GM23338 (cell line): Measurements from ENCODE around the gene PPP4C. TPM values are rescaled to one million over a fixed set of nuclear protein-coding genes. Genes with fewer than 3 reads are reported as not detected.

Experiments used
- ATAC-seq: fragments of 200-7000 bp; cut with Tn5 transposase; 3 replicates; pipeline ENCODE4 v1.9.1; 2020
- DNase-seq: peaks from one replicate; pipeline ENCODE4 v3.0.0-alpha.2; 2015; ENCODE audit warnings: low spot score
- H2AFZ ChIP-seq: fragments of 200-600 bp; sonication (generic); 2 replicates; pipeline ENCODE4 v1.8.0; 2016; ENCODE audit warnings: antibody characterized with exemption, mild to moderate bottlenecking, moderate library complexity
- H3F3A ChIP-seq: fragments of 200-600 bp; sonication (generic); replicated peaks from 2 replicates; pipeline ENCODE4 v1.8.0; 2017; ENCODE audit warnings: antibody characterized with exemption, mixed run types, low read depth
- H3K27ac ChIP-seq: fragments of 200-600 bp; sonication (generic); 2 replicates; pipeline ENCODE4 v1.6.1; 2016; ENCODE audit warnings: low read depth
- H3K27me3 ChIP-seq: fragments of 200-600 bp; sonication (generic); 2 replicates; pipeline ENCODE4 v1.8.0; 2016; ENCODE audit warnings: mild to moderate bottlenecking, mixed run types, moderate library complexity; ENCODE audit not compliant: insufficient read depth
- H3K36me3 ChIP-seq: fragments of 200-600 bp; sonication (generic); 2 replicates; pipeline ENCODE4 v1.8.0; 2016; ENCODE audit warnings: mild to moderate bottlenecking; ENCODE audit not compliant: insufficient read depth
- H3K4me1 ChIP-seq: fragments of 200-600 bp; sonication (generic); 2 replicates; pipeline ENCODE4 v1.8.0; 2016; ENCODE audit warnings: mild to moderate bottlenecking, moderate library complexity; ENCODE audit not compliant: insufficient read depth
- H3K4me2 ChIP-seq: fragments of 200-600 bp; sonication (generic); 2 replicates; pipeline ENCODE4 v1.7.1; 2017; ENCODE audit warnings: mixed run types
- H3K4me3 ChIP-seq: fragments of 200-600 bp; sonication (generic); 2 replicates; pipeline ENCODE4 v1.6.1; 2016; ENCODE audit warnings: mixed run types
- H3K79me2 ChIP-seq: fragments of 200-600 bp; sonication (generic); replicated peaks from 2 replicates; pipeline ENCODE4 v1.8.0; 2017; ENCODE audit warnings: mild to moderate bottlenecking; ENCODE audit not compliant: insufficient read depth
- H3K9me2 ChIP-seq: fragments of 200-600 bp; sonication (generic); 2 replicates; pipeline ENCODE4 v1.8.0; 2017; ENCODE audit not compliant: insufficient read depth
- H4K20me1 ChIP-seq: fragments of 200-600 bp; sonication (generic); replicated peaks from 2 replicates; pipeline ENCODE4 v1.8.0; 2017; ENCODE audit warnings: mild to moderate bottlenecking; ENCODE audit not compliant: insufficient read depth
- H3K27ac Mint-ChIP-seq: 2 replicates; pipeline ENCODE4 v1.8.0; 2020; ENCODE audit warnings: inconsistent platforms, mild to moderate bottlenecking, moderate library complexity, mixed read lengths
- H3K27me3 Mint-ChIP-seq: 3 replicates; pipeline ENCODE4 v1.8.0; 2022; ENCODE audit warnings: low read depth, mild to moderate bottlenecking, moderate library complexity, mixed read lengths, inconsistent platforms; ENCODE audit not compliant: insufficient read depth, poor library complexity
- H3K36me3 Mint-ChIP-seq: 3 replicates; pipeline ENCODE4 v1.8.0; 2021; ENCODE audit warnings: low read depth, mild to moderate bottlenecking, inconsistent platforms, moderate library complexity, mixed read lengths
- H3K4me1 Mint-ChIP-seq: 3 replicates; pipeline ENCODE4 v1.8.0; 2020; ENCODE audit warnings: mild to moderate bottlenecking, inconsistent platforms, mixed read lengths
- H3K4me3 Mint-ChIP-seq: 3 replicates; pipeline ENCODE4 v1.8.0; 2021; ENCODE audit warnings: moderate library complexity, mild to moderate bottlenecking, inconsistent platforms, mixed read lengths
- H3K9me3 Mint-ChIP-seq: 3 replicates; pipeline ENCODE4 v1.8.0; 2020; ENCODE audit warnings: moderate library complexity, mild to moderate bottlenecking, inconsistent platforms, mixed read lengths
- CREB1 ChIP-seq: fragments of 250-450 bp; sonication (Bioruptor Pico); IDR thresholded peaks from 2 replicates; pipeline ENCODE4 v1.5.0; 2020; ENCODE audit warnings: low read depth, mild to moderate bottlenecking, moderate library complexity
- CTCF ChIP-seq, 2 experiments: fragments of 200-600 bp in 1 of 2; sonication (generic) in 1 of 2; conservative IDR thresholded peaks; 2 replicates each; pipeline versions ENCODE4 v1.5.1 to v1.6.1; 2016 to 2017; ENCODE audit warnings: antibody characterized with exemption in 2 of 2, low read depth in 2 of 2, mild to moderate bottlenecking in 2 of 2, moderate library complexity in 1 of 2
- ETS1 ChIP-seq: IDR thresholded peaks from 2 replicates; pipeline ENCODE4 v1.6.1; 2016; ENCODE audit warnings: antibody characterized with exemption
- EZH2phosphoT487 ChIP-seq: fragments of 200-600 bp; sonication (generic); IDR thresholded peaks from one replicate; pipeline ENCODE4 v1.8.1; 2018; ENCODE audit warnings: antibody characterized with exemption; ENCODE audit not compliant: unreplicated experiment
- JUNB ChIP-seq: IDR thresholded peaks from one replicate; pipeline ENCODE4 v1.6.1; 2016; ENCODE audit warnings: antibody characterized with exemption; ENCODE audit not compliant: unreplicated experiment
- NANOG ChIP-seq: IDR thresholded peaks from 2 replicates; pipeline ENCODE4 v1.6.1; 2016; ENCODE audit warnings: antibody characterized with exemption, borderline replicate concordance
- POLR2AphosphoS5 ChIP-seq: IDR thresholded peaks from 2 replicates; pipeline ENCODE4 v1.6.1; 2016; ENCODE audit warnings: antibody characterized with exemption, low read depth
- REST ChIP-seq: IDR thresholded peaks from one replicate; pipeline ENCODE4 v1.6.1; 2018; ENCODE audit warnings: antibody characterized with exemption; ENCODE audit not compliant: unreplicated experiment
- STAT1 ChIP-seq: IDR thresholded peaks from one replicate; pipeline ENCODE4 v1.6.1; 2016; ENCODE audit warnings: antibody characterized with exemption; ENCODE audit not compliant: unreplicated experiment
- ZNF114 ChIP-seq: fragments of 250-450 bp; sonication (Bioruptor Pico); IDR thresholded peaks from 2 replicates; pipeline ENCODE4 v1.5.0; 2020; ENCODE audit warnings: mild to moderate bottlenecking, moderate library complexity
- ZNF331 ChIP-seq: fragments of 250-450 bp; sonication (Bioruptor Pico); IDR thresholded peaks from 2 replicates; pipeline ENCODE4 v1.5.0; 2020; ENCODE audit warnings: low read depth, mild to moderate bottlenecking, moderate library complexity
- polyA plus RNA-seq: library from polyadenylated mRNA; unstranded; fragments of >200 nt; fragmentation: Nextera tagmentation; extraction: Ambion mirVana; gene quantifications from 2 replicates; pipeline ENCODE4 v1.2.1, GENCODE V29; 2016
- total RNA-seq: library from RNA; depleted of rRNA; stranded (reverse); fragments of >200 nt; shearing (Covaris generic); gene quantifications from 2 replicates; pipeline ENCODE4 v1.2.3, GENCODE V29; 2014

The PPP4C gene
- total and polyA plus RNA-seq, 2 experiments from 2014 or later, result 120 to 170 TPM

- Mint-ChIP-seq H3K4me1 (peaks cover 8% of the 10 kb centered on the region; the same call in 2 of the 3 replicates), H3K9me3 (no peaks in the 10 kb centered on the region; the same call in 2 of the 3 replicates), H3K27me3 (peaks cover 17% of the 10 kb centered on the region), H3K27ac (no peak overlapping the region), H3K36me3 (peaks cover 36% of the 10 kb centered on the region), H3K4me3 (no peak overlapping the region; the same call in 2 of the 3 replicates)
- Histone ChIP-seq H3K4me2 (no peak overlapping the region), H3K4me1 (peaks cover 6% of the 10 kb centered on the region; the same call in 1 of the 2 replicates), H2AFZ (no peak overlapping the region), H3F3A (peaks cover 10% of the 10 kb centered on the region), H3K4me3 (no peak overlapping the region), H3K36me3 (no peaks in the 10 kb centered on the region; the same call in 1 of the 2 replicates), H3K79me2 (no peaks in the 10 kb centered on the region), H3K27ac (no peak overlapping the region), H4K20me1 (no peaks in the 10 kb centered on the region; the same call in 1 of the 2 replicates), H3K9me2 (no peaks in the 10 kb centered on the region), H3K27me3 (0 out of 2 replicates have a peak, but pooled peaks cover 3% of the 10 kb centered on the region)
- no peak for DNase-seq
- TF ChIP-seq CREB1 (CRISPR knock-in tag), result no peak
- no peak for TF ChIP-seq ZNF114 (CRISPR knock-in tag)
- TF ChIP-seq EZH2phosphoT487, result no peak
- TF ChIP-seq JUNB, result no peak
- TF ChIP-seq CTCF (conservative IDR thresholded peaks at IDR 0.05; ENCODE audit: low read depth in 2 of 2), result no peak
- no peak for TF ChIP-seq REST
- TF ChIP-seq POLR2AphosphoS5, result no peak
- ATAC-seq, result no peak
These were observed 11.5 kb downstream of the PPP4C start for GRCh38 chr16:30087181-30087898.

- Mint-ChIP-seq H3K4me3 (no peak overlapping the region), H3K4me1 (peaks cover 11% of the 10 kb centered on the region), H3K27ac (peak overlapping the region; percentile 29; the same call in 1 of the 2 replicates), H3K27me3 (peaks cover 12% of the 10 kb centered on the region), H3K9me3 (no peaks in the 10 kb centered on the region; the same call in 2 of the 3 replicates), H3K36me3 (peaks cover 30% of the 10 kb centered on the region)
- Histone ChIP-seq H3K4me2 (no peak overlapping the region), H4K20me1 (no peaks in the 10 kb centered on the region; the same call in 1 of the 2 replicates), H3K27ac (no peak overlapping the region), H3F3A (peaks cover 10% of the 10 kb centered on the region), H3K9me2 (no peaks in the 10 kb centered on the region), H3K27me3 (0 out of 2 replicates have a peak, but pooled peaks cover 3% of the 10 kb centered on the region), H2AFZ (no peak overlapping the region), H3K36me3 (no peaks in the 10 kb centered on the region), H3K4me3 (no peak overlapping the region), H3K79me2 (no peaks in the 10 kb centered on the region), H3K4me1 (peaks cover 6% of the 10 kb centered on the region)
- no peak for ATAC-seq
- DNase-seq, result no peak
- TF ChIP-seq ETS1 (no peak), NANOG (no peak), ZNF331 (no peak), ZNF114 (CRISPR knock-in tag) (no peak), JUNB (no peak), EZH2phosphoT487 (no peak), REST (no peak), POLR2AphosphoS5 (no peak), STAT1 (no peak)
These were observed 12.5 kb downstream of the PPP4C start for GRCh38 chr16:30088237-30088831.
